ENCODE data around the gene SUCLG2.

Gene SUCLG2

GRCh38 chr3:67495751-67496150, 158.7 kb downstream of the SUCLG2 start:
- Histone ChIP-seq H3K27me3 (ENCODE audit: insufficient read depth, low read length) (no peaks in the 10 kb centered on the region), H3K4me3 (ENCODE audit: low read length) (no peak overlapping the region), H3K4me1 (ENCODE audit: insufficient read depth, low read length) (no peaks in the 10 kb centered on the region), H3K36me3 (ENCODE audit: insufficient read depth, low read depth, low read length) (peaks cover 6% of the 10 kb centered on the region; the same call in 1 of the 2 replicates), H3K27ac (ENCODE audit: low read length) (no peak overlapping the region), H3K9ac (ENCODE audit: low read depth, low read length) (no peak overlapping the region), H3K9me3 (ENCODE audit: insufficient read depth, low read depth, low read length) (no peaks in the 10 kb centered on the region)

- H3K27me3 ChIP-seq (ENCODE audit: insufficient read depth, low read length), result no peaks in the 10 kb centered on the region
- H3K4me3 ChIP-seq (ENCODE audit: low read length), result no peak overlapping the region
- peaks cover 6% of the 10 kb centered on the region; the same call in 1 of the 2 replicates for H3K36me3 ChIP-seq (ENCODE audit: insufficient read depth, low read depth, low read length)
- no peak overlapping the region for H3K27ac ChIP-seq (ENCODE audit: low read length)
- no peaks in the 10 kb centered on the region for H3K4me1 ChIP-seq (ENCODE audit: insufficient read depth, low read length)
- no peaks in the 10 kb centered on the region for H3K9me3 ChIP-seq (ENCODE audit: insufficient read depth, low read depth, low read length)
- H3K9ac ChIP-seq (ENCODE audit: low read depth, low read length), result no peak overlapping the region
Measured at GRCh38 chr3:67493808-67494207, 160.6 kb downstream of the SUCLG2 start.

- Histone ChIP-seq H3K27me3 (ENCODE audit: insufficient read depth, low read length) (no peaks in the 10 kb centered on the region), H3K36me3 (ENCODE audit: insufficient read depth, low read depth, low read length) (peaks cover 6% of the 10 kb centered on the region; the same call in 1 of the 2 replicates), H3K9me3 (ENCODE audit: insufficient read depth, low read depth, low read length) (no peaks in the 10 kb centered on the region), H3K4me1 (ENCODE audit: insufficient read depth, low read length) (no peaks in the 10 kb centered on the region), H3K9ac (ENCODE audit: low read depth, low read length) (no peak overlapping the region), H3K4me3 (ENCODE audit: low read length) (no peak overlapping the region), H3K27ac (ENCODE audit: low read length) (no peak overlapping the region)
Measured at GRCh38 chr3:67490658-67491057, 163.8 kb downstream of the SUCLG2 start.

- no peak overlapping the region for H3K27ac ChIP-seq (ENCODE audit: low read length)
- H3K27me3 ChIP-seq (ENCODE audit: insufficient read depth, low read length), result no peaks in the 10 kb centered on the region
- peaks cover 1% of the 10 kb centered on the region; the same call in 1 of the 2 replicates for H3K36me3 ChIP-seq (ENCODE audit: insufficient read depth, low read depth, low read length)
- no peak overlapping the region for H3K9ac ChIP-seq (ENCODE audit: low read depth, low read length)
- H3K4me3 ChIP-seq (ENCODE audit: low read length), result no peak overlapping the region
- no peaks in the 10 kb centered on the region for H3K9me3 ChIP-seq (ENCODE audit: insufficient read depth, low read depth, low read length)
- H3K4me1 ChIP-seq (ENCODE audit: insufficient read depth, low read length), result no peaks in the 10 kb centered on the region
Measured at GRCh38 chr3:67489816-67490215, 164.6 kb downstream of the SUCLG2 start.

GRCh38 chr3:67487564-67488114, 166.8 kb downstream of the SUCLG2 start:
- Histone ChIP-seq H3K27me3 (ENCODE audit: insufficient read depth, low read length) (no peaks in the 10 kb centered on the region), H3K36me3 (ENCODE audit: insufficient read depth, low read depth, low read length) (no peaks in the 10 kb centered on the region), H3K4me1 (ENCODE audit: insufficient read depth, low read length) (no peaks in the 10 kb centered on the region; the same call in 1 of the 2 replicates), H3K4me3 (ENCODE audit: low read length) (no peak overlapping the region), H3K27ac (ENCODE audit: low read length) (no peak overlapping the region), H3K9ac (ENCODE audit: low read depth, low read length) (no peak overlapping the region), H3K9me3 (ENCODE audit: insufficient read depth, low read depth, low read length) (no peaks in the 10 kb centered on the region)

- H3K27me3 ChIP-seq (ENCODE audit: insufficient read depth, low read length), result no peaks in the 10 kb centered on the region
- no peak overlapping the region for H3K9ac ChIP-seq (ENCODE audit: low read depth, low read length)
- H3K9me3 ChIP-seq (ENCODE audit: insufficient read depth, low read depth, low read length), result no peaks in the 10 kb centered on the region
- no peak overlapping the region for H3K27ac ChIP-seq (ENCODE audit: low read length)
- H3K4me1 ChIP-seq (ENCODE audit: insufficient read depth, low read length), result no peaks in the 10 kb centered on the region; the same call in 1 of the 2 replicates
- no peaks in the 10 kb centered on the region for H3K36me3 ChIP-seq (ENCODE audit: insufficient read depth, low read depth, low read length)
- no peak overlapping the region for H3K4me3 ChIP-seq (ENCODE audit: low read length)
Measured at GRCh38 chr3:67486883-67487282, 167.5 kb downstream of the SUCLG2 start.

GRCh38 chr3:67484085-67484484, 170.3 kb downstream of the SUCLG2 start:
- Histone ChIP-seq H3K4me1 (ENCODE audit: insufficient read depth, low read length) (no peaks in the 10 kb centered on the region; the same call in 1 of the 2 replicates), H3K27me3 (ENCODE audit: insufficient read depth, low read length) (no peaks in the 10 kb centered on the region), H3K4me3 (ENCODE audit: low read length) (no peak overlapping the region), H3K9ac (ENCODE audit: low read depth, low read length) (no peak overlapping the region), H3K27ac (ENCODE audit: low read length) (no peak overlapping the region), H3K9me3 (ENCODE audit: insufficient read depth, low read depth, low read length) (no peaks in the 10 kb centered on the region), H3K36me3 (ENCODE audit: insufficient read depth, low read depth, low read length) (no peaks in the 10 kb centered on the region)

GRCh38 chr3:67481126-67481525, 173.3 kb downstream of the SUCLG2 start:
- Histone ChIP-seq H3K4me3 (ENCODE audit: low read length) (no peak overlapping the region), H3K36me3 (ENCODE audit: insufficient read depth, low read depth, low read length) (no peaks in the 10 kb centered on the region), H3K27ac (ENCODE audit: low read length) (no peak overlapping the region), H3K9ac (ENCODE audit: low read depth, low read length) (no peak overlapping the region), H3K27me3 (ENCODE audit: insufficient read depth, low read length) (no peaks in the 10 kb centered on the region), H3K9me3 (ENCODE audit: insufficient read depth, low read depth, low read length) (peaks cover 4% of the 10 kb centered on the region; the same call in 1 of the 2 replicates), H3K4me1 (ENCODE audit: insufficient read depth, low read length) (no peaks in the 10 kb centered on the region; the same call in 1 of the 2 replicates)

- H3K36me3 ChIP-seq (ENCODE audit: insufficient read depth, low read depth, low read length), result no peaks in the 10 kb centered on the region
- H3K27me3 ChIP-seq (ENCODE audit: insufficient read depth, low read length), result no peaks in the 10 kb centered on the region
- H3K9ac ChIP-seq (ENCODE audit: low read depth, low read length), result no peak overlapping the region
- no peak overlapping the region for H3K4me3 ChIP-seq (ENCODE audit: low read length)
- peaks cover 4% of the 10 kb centered on the region; the same call in 1 of the 2 replicates for H3K9me3 ChIP-seq (ENCODE audit: insufficient read depth, low read depth, low read length)
- H3K27ac ChIP-seq (ENCODE audit: low read length), result no peak overlapping the region
- no peaks in the 10 kb centered on the region; the same call in 1 of the 2 replicates for H3K4me1 ChIP-seq (ENCODE audit: insufficient read depth, low read length)
Measured at GRCh38 chr3:67478423-67478822, 176.0 kb downstream of the SUCLG2 start.

GRCh38 chr3:67474311-67474710, 180.1 kb downstream of the SUCLG2 start:
- Histone ChIP-seq H3K4me1 (ENCODE audit: insufficient read depth, low read length) (no peaks in the 10 kb centered on the region), H3K9me3 (ENCODE audit: insufficient read depth, low read depth, low read length) (peaks cover 4% of the 10 kb centered on the region; the same call in 1 of the 2 replicates), H3K9ac (ENCODE audit: low read depth, low read length) (no peak overlapping the region), H3K27ac (ENCODE audit: low read length) (no peak overlapping the region), H3K27me3 (ENCODE audit: insufficient read depth, low read length) (no peaks in the 10 kb centered on the region), H3K36me3 (ENCODE audit: insufficient read depth, low read depth, low read length) (no peaks in the 10 kb centered on the region), H3K4me3 (ENCODE audit: low read length) (no peak overlapping the region)

GRCh38 chr3:67472674-67473201, 181.7 kb downstream of the SUCLG2 start:
- Histone ChIP-seq H3K36me3 (ENCODE audit: insufficient read depth, low read depth, low read length) (no peaks in the 10 kb centered on the region), H3K9me3 (ENCODE audit: insufficient read depth, low read depth, low read length) (peaks cover 4% of the 10 kb centered on the region; the same call in 1 of the 2 replicates), H3K4me3 (ENCODE audit: low read length) (no peak overlapping the region), H3K9ac (ENCODE audit: low read depth, low read length) (no peak overlapping the region), H3K4me1 (ENCODE audit: insufficient read depth, low read length) (no peaks in the 10 kb centered on the region), H3K27me3 (ENCODE audit: insufficient read depth, low read length) (no peaks in the 10 kb centered on the region), H3K27ac (ENCODE audit: low read length) (no peak overlapping the region)

- Histone ChIP-seq H3K27ac (ENCODE audit: low read length) (no peak overlapping the region), H3K9ac (ENCODE audit: low read depth, low read length) (no peak overlapping the region), H3K27me3 (ENCODE audit: insufficient read depth, low read length) (no peaks in the 10 kb centered on the region), H3K4me1 (ENCODE audit: insufficient read depth, low read length) (no peaks in the 10 kb centered on the region), H3K36me3 (ENCODE audit: insufficient read depth, low read depth, low read length) (no peaks in the 10 kb centered on the region), H3K9me3 (ENCODE audit: insufficient read depth, low read depth, low read length) (no peaks in the 10 kb centered on the region), H3K4me3 (ENCODE audit: low read length) (no peak overlapping the region)
Measured at GRCh38 chr3:67470207-67470606, 184.2 kb downstream of the SUCLG2 start.

All from iPS-20b (cell line).